Neural progenitor cell (in vitro differentiated cells): ENCODE data around the gene FILIP1. TPM values are rescaled to one million over a fixed set of nuclear protein-coding genes. Genes with fewer than 3 reads are reported as not detected.

Source experiments
- DNase-seq: peaks from one replicate; pipeline ENCODE4 v3.0.0-alpha.2; 2016; ENCODE audit warnings: low spot score
- H2AFZ ChIP-seq: fragments of 200-600 bp; sonication (generic); replicated peaks from 2 replicates; pipeline ENCODE4 v1.6.1; 2016; ENCODE audit warnings: antibody characterized with exemption
- H3F3A ChIP-seq: fragments of 200-600 bp; sonication (generic); 2 replicates; pipeline ENCODE4 v1.6.1; 2016; ENCODE audit warnings: antibody characterized with exemption, low read depth
- H3K27ac ChIP-seq: fragments of 200-600 bp; sonication (generic); 2 replicates; pipeline ENCODE4 v1.5.1; 2016; ENCODE audit warnings: mild to moderate bottlenecking
- H3K27me3 ChIP-seq: fragments of 200-600 bp; sonication (generic); 2 replicates; pipeline ENCODE4 v1.6.1; 2016; ENCODE audit warnings: mild to moderate bottlenecking, moderate library complexity
- H3K36me3 ChIP-seq: fragments of 200-600 bp; sonication (generic); 2 replicates; pipeline ENCODE4 v1.5.1; 2016
- H3K4me1 ChIP-seq: fragments of 200-600 bp; sonication (generic); 2 replicates; pipeline ENCODE4 v1.6.1; 2016; ENCODE audit warnings: mixed run types
- H3K4me2 ChIP-seq: fragments of 200-600 bp; sonication (generic); 2 replicates; pipeline ENCODE4 v1.6.1; 2016
- H3K4me3 ChIP-seq: fragments of 200-600 bp; sonication (generic); 2 replicates; pipeline ENCODE4 v1.5.1; 2016
- H3K79me2 ChIP-seq: fragments of 200-600 bp; sonication (generic); 2 replicates; pipeline ENCODE4 v1.6.1; 2016; ENCODE audit warnings: low read depth
- H3K9ac ChIP-seq: fragments of 200-600 bp; sonication (generic); 2 replicates; pipeline ENCODE4 v1.6.1; 2016
- H3K9me3 ChIP-seq: fragments of 200-600 bp; sonication (generic); 2 replicates; pipeline ENCODE4 v1.5.1; 2016; ENCODE audit warnings: low read depth
- H4K20me1 ChIP-seq: fragments of 200-600 bp; sonication (generic); 2 replicates; pipeline ENCODE4 v1.6.1; 2016; ENCODE audit warnings: low read depth
- H3K27ac Mint-ChIP-seq: 3 replicates; pipeline ENCODE4 v1.8.0; 2021; ENCODE audit warnings: mixed read lengths
- H3K27me3 Mint-ChIP-seq: 2 replicates; pipeline ENCODE4 v1.8.0; 2022; ENCODE audit warnings: low read depth, mild to moderate bottlenecking, inconsistent platforms, moderate library complexity, mixed read lengths; ENCODE audit not compliant: insufficient read depth
- H3K36me3 Mint-ChIP-seq: 3 replicates; pipeline ENCODE4 v1.8.0; 2021; ENCODE audit warnings: mixed read lengths
- H3K4me1 Mint-ChIP-seq: 3 replicates; pipeline ENCODE4 v1.8.0; 2021; ENCODE audit warnings: mixed read lengths
- H3K4me3 Mint-ChIP-seq: 3 replicates; pipeline ENCODE4 v1.8.0; 2021; ENCODE audit warnings: mild to moderate bottlenecking, moderate library complexity, mixed read lengths
- H3K9me3 Mint-ChIP-seq: 3 replicates; pipeline ENCODE4 v1.8.0; 2020; ENCODE audit warnings: mixed read lengths
- CTCF ChIP-seq: fragments of 200-600 bp; sonication (generic); IDR thresholded peaks from 2 replicates; pipeline ENCODE4 v1.5.1; 2017; ENCODE audit warnings: antibody characterized with exemption, mild to moderate bottlenecking
- EZH2 ChIP-seq: fragments of 200-600 bp; sonication (generic); IDR thresholded peaks from 2 replicates; pipeline ENCODE4 v1.6.1; 2017; ENCODE audit warnings: antibody characterized with exemption, mild to moderate bottlenecking, moderate library complexity
- EZH2phosphoT487 ChIP-seq: fragments of 200-600 bp; sonication (generic); IDR thresholded peaks from 2 replicates; pipeline ENCODE4 v1.6.1; 2017; ENCODE audit warnings: antibody characterized with exemption
- total RNA-seq: library from RNA; depleted of rRNA; stranded (reverse); fragments of >200 nt; gene quantifications from 2 replicates; pipeline ENCODE4 v1.2.3, GENCODE V29; 2015; ENCODE audit warnings: low replicate concordance

The FILIP1 gene
- total RNA-seq, 1 donor from 2014 or later, result 22.6 TPM

- H3K4me3 ChIP-seq, result no peak overlapping the region
- Mint-ChIP-seq H3K4me3 (no peak overlapping the region), H3K27ac (peak overlapping the region; percentile 48), H3K4me1 (peaks cover 47% of the 10 kb centered on the region), H3K36me3 (no peaks in the 10 kb centered on the region), H3K9me3 (no peaks in the 10 kb centered on the region), H3K27me3 (no peaks in the 10 kb centered on the region)
- H3K27ac ChIP-seq, result no peak overlapping the region
- TF ChIP-seq EZH2, result no peak
- no peak for TF ChIP-seq EZH2phosphoT487
- TF ChIP-seq CTCF, result no peak
- no peak for DNase-seq
- no peaks in the 10 kb centered on the region for H3K9me3 ChIP-seq
- H4K20me1 ChIP-seq, result no peaks in the 10 kb centered on the region
- no peaks in the 10 kb centered on the region for H3K36me3 ChIP-seq
- peaks cover 63% of the 10 kb centered on the region for H3K4me1 ChIP-seq
- peaks cover 42% of the 10 kb centered on the region for H3F3A ChIP-seq
- no peaks in the 10 kb centered on the region for H3K79me2 ChIP-seq
- H3K9ac ChIP-seq, result no peak overlapping the region
- H3K4me2 ChIP-seq, result peak overlapping the region; percentile 67
- H2AFZ ChIP-seq, result peak overlapping the region; percentile 81
- no peaks in the 10 kb centered on the region for H3K27me3 ChIP-seq
These were observed 115.5 kb downstream of the FILIP1 start for GRCh38 chr6:75378101-75378500.

- no peak overlapping the region for H3K27ac Mint-ChIP-seq
- H3K36me3 Mint-ChIP-seq, result no peaks in the 10 kb centered on the region
- Histone ChIP-seq H3F3A (peaks cover 37% of the 10 kb centered on the region), H4K20me1 (no peaks in the 10 kb centered on the region), H3K27me3 (no peaks in the 10 kb centered on the region), H3K9ac (no peak overlapping the region), H3K36me3 (no peaks in the 10 kb centered on the region), H3K79me2 (no peaks in the 10 kb centered on the region), H2AFZ (peak overlapping the region; percentile 31), H3K4me3 (peak overlapping the region; percentile 6), H3K9me3 (no peaks in the 10 kb centered on the region), H3K4me2 (peak overlapping the region; percentile 67), H3K27ac (peak overlapping the region; percentile 57), H3K4me1 (peaks cover 56% of the 10 kb centered on the region)
- DNase-seq, result peak; percentile 38
- H3K4me1 Mint-ChIP-seq, result peaks cover 41% of the 10 kb centered on the region
- TF ChIP-seq EZH2phosphoT487 (no peak), EZH2 (no peak), CTCF (no peak)
- no peaks in the 10 kb centered on the region for H3K9me3 Mint-ChIP-seq
- H3K27me3 Mint-ChIP-seq, result no peaks in the 10 kb centered on the region
- H3K4me3 Mint-ChIP-seq, result no peak overlapping the region
These were observed 116.2 kb downstream of the FILIP1 start for GRCh38 chr6:75377386-75377785.

- no peaks in the 10 kb centered on the region for H3K36me3 Mint-ChIP-seq
- H3K27me3 Mint-ChIP-seq, result no peaks in the 10 kb centered on the region
- H3K27me3 ChIP-seq, result no peaks in the 10 kb centered on the region
- no peak overlapping the region for H3K4me3 ChIP-seq
- H4K20me1 ChIP-seq, result no peaks in the 10 kb centered on the region
- peaks cover 47% of the 10 kb centered on the region for H3K4me1 ChIP-seq
- no peaks in the 10 kb centered on the region for H3K79me2 ChIP-seq
- H2AFZ ChIP-seq, result peak overlapping the region; percentile 17
- H3K4me2 ChIP-seq, result peak overlapping the region; percentile 67
- H3K4me1 Mint-ChIP-seq, result peaks cover 32% of the 10 kb centered on the region
- no peaks in the 10 kb centered on the region for H3K9me3 ChIP-seq
- peaks cover 28% of the 10 kb centered on the region for H3F3A ChIP-seq
- no peaks in the 10 kb centered on the region for H3K36me3 ChIP-seq
- H3K27ac Mint-ChIP-seq, result peak overlapping the region; percentile 92
- H3K9me3 Mint-ChIP-seq, result no peaks in the 10 kb centered on the region
- no peak overlapping the region for H3K9ac ChIP-seq
- no peak overlapping the region for H3K27ac ChIP-seq
- no peak for TF ChIP-seq CTCF
- no peak for TF ChIP-seq EZH2phosphoT487
- H3K4me3 Mint-ChIP-seq, result no peak overlapping the region
- no peak for DNase-seq
These were observed 117.1 kb downstream of the FILIP1 start for GRCh38 chr6:75376347-75377024.
